Thoracic aorta (tissue), 2 donors: Measurements from ENCODE around the gene MINDY2. TPM values are rescaled to one million over a fixed set of nuclear protein-coding genes. Genes with fewer than 3 reads are reported as not detected.

ENCODE experiments used
- ATAC-seq: fragments of 150-250 bp; one replicate; pipeline ENCODE4 v1.8.0; 2017; ENCODE audit warnings: low read depth; ENCODE audit not compliant: insufficient number of reproducible peaks, low FRiP score
- DNase-seq: peaks from one replicate; pipeline ENCODE4 v3.0.0-alpha.2; 2020; ENCODE audit warnings: low spot score
- H3K27ac ChIP-seq, 2 donors: fragments of 200-600 bp; sonication (generic); 1 replicate in 1 of 2; 2 replicates in 1 of 2; pipeline ENCODE4 v1.5.1; 2016; ENCODE audit warnings: mild to moderate bottlenecking in 2 of 2, moderate library complexity in 2 of 2
- H3K27me3 ChIP-seq: fragments of 200-600 bp; sonication (generic); replicated peaks from 2 replicates; pipeline ENCODE4 v1.6.0; 2016; ENCODE audit warnings: mild to moderate bottlenecking; ENCODE audit not compliant: insufficient read depth
- H3K36me3 ChIP-seq: fragments of 200-600 bp; sonication (generic); one replicate; pipeline ENCODE4 v1.5.1; 2016
- H3K4me1 ChIP-seq, 2 donors: fragments of 200-600 bp; sonication (generic); 1 replicate in 1 of 2; 2 replicates in 1 of 2; pipeline versions ENCODE4 v1.5.1 to v1.6.0; 2016; ENCODE audit warnings: low read depth in 2 of 2, mild to moderate bottlenecking in 1 of 2; ENCODE audit not compliant: control insufficient read depth in 1 of 2
- H3K4me3 ChIP-seq: fragments of 200-600 bp; sonication (generic); 2 replicates; pipeline ENCODE4 v1.5.1; 2016; ENCODE audit warnings: mild to moderate bottlenecking
- H3K9me3 ChIP-seq: fragments of 200-600 bp; sonication (generic); 2 replicates; pipeline ENCODE4 v1.5.1; 2016
- CTCF ChIP-seq: fragments of 200-600 bp; sonication (generic); IDR thresholded peaks from one replicate; pipeline ENCODE4 v1.5.1; 2019; ENCODE audit warnings: antibody characterized with exemption
- total RNA-seq, 2 donors: library from RNA; depleted of rRNA; stranded (reverse); fragments of >200 nt; gene quantifications; one replicate each; pipeline versions ENCODE4 v1.1.0 to v1.2.3, GENCODE V29; 2016

The MINDY2 gene
- 10 to 100 TPM; 32.0 to 39.4 TPM for total RNA-seq

- H3K36me3 ChIP-seq = no peaks in the 10 kb centered on the region
- H3K9me3 ChIP-seq = no peaks in the 10 kb centered on the region
- ATAC-seq = peak; percentile 80
- H3K27ac ChIP-seq = peak within 1 kb of the TSS; percentile 94 to 98
- peaks cover 22 to 41% of the 10 kb centered on the region in 2 donors for H3K4me1 ChIP-seq
- peak; percentile 88 for DNase-seq
- TF ChIP-seq CTCF = no peak
- no peaks in the 10 kb centered on the region for H3K27me3 ChIP-seq
- H3K4me3 ChIP-seq = peak within 1 kb of the TSS; percentile 95
Observed at GRCh38 chr15:58770857-58771620, at the start of gene MINDY2. Gene MINDY2, plus strand, starts transcription at chr15:58771302. Its CDS starts 94 bp downstream, at chr15:58771396.

GRCh38 chr15:58724466-58724865 lies 46.6 kb upstream of the MINDY2 start:
- no peak for ATAC-seq

GRCh38 chr15:58726867-58727266 lies 44.2 kb upstream of the MINDY2 start:
- DNase-seq = no peak
- Histone ChIP-seq H3K36me3 (no peaks in the 10 kb centered on the region), H3K27ac (no peak overlapping the region), H3K4me1 (peaks cover 24 to 25% of the 10 kb centered on the region in 2 donors), H3K9me3 (no peaks in the 10 kb centered on the region), H3K27me3 (no peaks in the 10 kb centered on the region), H3K4me3 (no peak overlapping the region)
- ATAC-seq = no peak
- no peak for TF ChIP-seq CTCF

More at GRCh38 chr15:58724466-58724865, 46.6 kb upstream of the MINDY2 start:
- H3K4me1 ChIP-seq = peaks cover 21 to 28% of the 10 kb centered on the region in 2 donors
- no peak for TF ChIP-seq CTCF
- H3K9me3 ChIP-seq = no peaks in the 10 kb centered on the region
- H3K4me3 ChIP-seq = no peak overlapping the region
- peak overlapping the region in 1 of 2 donors; percentile 2 for H3K27ac ChIP-seq
- DNase-seq = no peak
- H3K36me3 ChIP-seq = no peaks in the 10 kb centered on the region
- no peaks in the 10 kb centered on the region for H3K27me3 ChIP-seq

DNA sequence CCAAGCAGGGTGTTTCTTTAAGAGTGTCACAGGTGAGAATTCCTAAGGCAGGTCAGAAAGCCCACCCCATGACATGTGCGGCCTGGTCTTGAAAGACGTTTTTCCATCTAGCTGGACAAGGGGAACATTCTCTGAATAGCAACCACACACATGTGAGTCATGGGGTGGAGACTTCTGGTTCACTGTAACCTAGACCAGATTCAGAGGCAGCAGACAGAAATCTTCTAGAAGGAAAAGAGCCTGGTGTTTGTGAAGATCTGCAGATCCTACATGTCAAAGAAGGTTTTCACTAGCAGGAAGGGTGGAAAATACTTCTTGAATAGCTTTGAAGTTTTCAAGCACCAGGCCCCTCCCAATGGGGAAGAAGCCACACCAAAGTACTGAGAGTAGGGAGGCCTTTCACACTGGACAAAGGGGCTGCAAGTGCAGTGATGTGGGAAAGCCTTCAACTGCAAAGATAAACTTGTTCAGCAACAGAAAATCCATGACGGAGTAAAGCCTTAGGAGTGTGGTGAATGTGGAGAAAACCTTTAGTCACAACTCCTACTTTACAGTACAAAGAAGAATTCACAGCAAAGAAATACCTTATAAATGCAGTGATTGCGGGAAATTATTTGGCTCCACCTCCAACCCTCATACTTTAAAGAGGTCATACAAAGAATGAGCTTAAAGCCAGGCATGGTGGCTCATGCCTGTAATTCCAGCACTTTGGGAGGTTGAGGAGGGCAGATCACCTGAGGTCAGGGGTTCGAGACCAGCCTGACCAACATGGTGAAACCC lies 39.2 kb upstream of the MINDY2 start:
- Histone ChIP-seq H3K9me3 (no peaks in the 10 kb centered on the region), H3K27me3 (no peaks in the 10 kb centered on the region), H3K4me3 (no peak overlapping the region), H3K27ac (peak overlapping the region in 1 of 2 donors; percentile 52), H3K4me1 (peaks cover 13% of the 10 kb centered on the region in 2 donors), H3K36me3 (no peaks in the 10 kb centered on the region)
- ATAC-seq = no peak
- DNase-seq = no peak
- no peak for TF ChIP-seq CTCF
